Measurements from ENCODE around the gene CYB5D1.

Gene CYB5D1

GRCh38 chr17:7886227-7887037 lies 28.6 kb downstream of the CYB5D1 start:
- intact Hi-C loops (cut with micrococcal nuclease), result loop anchor here (5.0 kb wide), 1 partner anchor 46 kb away; the partner anchor contains the start of genes CNTROB and TRAPPC1
- no peak overlapping the region for H3K4me3 Mint-ChIP-seq
- peaks cover 27% of the 10 kb centered on the region for H3K36me3 Mint-ChIP-seq (ENCODE audit: low read depth)
- H3K27ac Mint-ChIP-seq, result no peak overlapping the region
- H3K4me1 Mint-ChIP-seq (ENCODE audit: low read depth), result no peaks in the 10 kb centered on the region
- no peaks in the 10 kb centered on the region for H3K9me3 Mint-ChIP-seq
- H3K27me3 Mint-ChIP-seq, result no peaks in the 10 kb centered on the region

DNA sequence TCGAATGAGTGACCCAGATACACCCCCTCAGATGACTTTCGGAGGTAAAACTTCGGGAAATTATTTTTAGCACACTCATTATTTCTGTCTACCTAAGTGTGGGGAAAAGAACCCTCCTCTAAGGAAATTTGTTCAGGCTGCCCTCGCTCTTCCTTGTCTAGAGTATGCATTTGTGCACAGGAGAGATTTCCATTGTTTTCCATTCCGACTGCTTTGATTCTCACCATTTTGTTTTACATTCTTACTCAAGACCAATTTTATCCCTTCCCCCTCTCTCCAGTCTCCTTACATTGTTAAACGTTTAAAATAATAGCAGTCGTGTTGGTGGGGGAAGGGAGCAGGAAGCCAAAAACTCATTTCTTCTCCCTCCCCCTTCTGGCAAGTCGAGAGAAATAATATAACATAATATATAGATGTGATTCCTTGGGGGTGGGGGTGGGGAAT lies 29.3 kb downstream of the CYB5D1 start:
- no peak overlapping the region for H3K4me3 Mint-ChIP-seq
- intact Hi-C loops (cut with micrococcal nuclease), result loop anchor here (5.0 kb wide), 1 partner anchor 45 kb away; the partner anchor contains the start of genes CNTROB and TRAPPC1
- H3K4me1 Mint-ChIP-seq (ENCODE audit: low read depth), result peaks cover 3% of the 10 kb centered on the region
- no peaks in the 10 kb centered on the region for H3K27me3 Mint-ChIP-seq
- H3K9me3 Mint-ChIP-seq, result no peaks in the 10 kb centered on the region
- H3K36me3 Mint-ChIP-seq (ENCODE audit: low read depth), result peaks cover 33% of the 10 kb centered on the region
- H3K27ac Mint-ChIP-seq, result no peak overlapping the region

DNA sequence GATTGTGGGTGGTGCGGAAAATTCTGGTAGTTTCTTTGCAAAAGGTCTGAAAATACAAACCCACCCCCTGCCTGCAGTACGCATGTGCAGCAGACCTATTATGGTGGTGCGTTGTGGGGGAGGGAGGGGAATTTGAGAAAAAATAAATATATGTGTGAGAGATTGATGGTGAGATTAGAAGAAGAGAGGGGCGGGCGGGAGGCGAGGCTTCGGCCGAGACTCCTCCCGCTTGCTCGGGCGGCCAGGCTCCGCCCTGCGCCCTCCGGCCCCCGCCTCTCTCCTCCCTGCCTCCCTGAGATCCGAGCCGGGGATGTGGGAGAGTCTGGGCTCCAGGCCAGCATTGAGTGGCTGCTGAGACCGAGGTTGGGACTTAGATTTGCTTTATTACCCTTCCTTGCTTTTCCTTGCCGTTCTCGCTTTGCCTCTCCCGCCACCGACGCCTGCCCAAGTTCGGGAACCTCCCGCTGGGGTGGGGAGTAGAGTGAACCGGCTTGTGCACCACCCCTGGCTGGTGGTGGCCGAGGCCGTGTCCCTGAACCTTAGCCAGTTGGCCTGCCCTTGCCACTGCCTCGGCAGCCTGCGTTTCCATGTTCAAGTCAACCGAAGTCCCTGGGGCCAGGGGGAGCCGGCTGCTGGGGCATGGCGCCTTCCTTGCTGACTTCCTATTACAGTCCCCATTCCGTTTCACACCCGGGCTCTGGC lies 29.8 kb downstream of the CYB5D1 start:
- Mint-ChIP-seq H3K36me3 (ENCODE audit: low read depth) (peaks cover 39% of the 10 kb centered on the region), H3K4me1 (ENCODE audit: low read depth) (peaks cover 5% of the 10 kb centered on the region), H3K27me3 (no peaks in the 10 kb centered on the region), H3K27ac (no peak overlapping the region), H3K9me3 (no peaks in the 10 kb centered on the region), H3K4me3 (no peak overlapping the region)
- intact Hi-C loops (cut with micrococcal nuclease), result loop anchor here (2.0 to 5.0 kb wide), 2 partner anchors 25 to 45 kb away; partner anchors contain the start of genes CNTROB and TRAPPC1

DNA sequence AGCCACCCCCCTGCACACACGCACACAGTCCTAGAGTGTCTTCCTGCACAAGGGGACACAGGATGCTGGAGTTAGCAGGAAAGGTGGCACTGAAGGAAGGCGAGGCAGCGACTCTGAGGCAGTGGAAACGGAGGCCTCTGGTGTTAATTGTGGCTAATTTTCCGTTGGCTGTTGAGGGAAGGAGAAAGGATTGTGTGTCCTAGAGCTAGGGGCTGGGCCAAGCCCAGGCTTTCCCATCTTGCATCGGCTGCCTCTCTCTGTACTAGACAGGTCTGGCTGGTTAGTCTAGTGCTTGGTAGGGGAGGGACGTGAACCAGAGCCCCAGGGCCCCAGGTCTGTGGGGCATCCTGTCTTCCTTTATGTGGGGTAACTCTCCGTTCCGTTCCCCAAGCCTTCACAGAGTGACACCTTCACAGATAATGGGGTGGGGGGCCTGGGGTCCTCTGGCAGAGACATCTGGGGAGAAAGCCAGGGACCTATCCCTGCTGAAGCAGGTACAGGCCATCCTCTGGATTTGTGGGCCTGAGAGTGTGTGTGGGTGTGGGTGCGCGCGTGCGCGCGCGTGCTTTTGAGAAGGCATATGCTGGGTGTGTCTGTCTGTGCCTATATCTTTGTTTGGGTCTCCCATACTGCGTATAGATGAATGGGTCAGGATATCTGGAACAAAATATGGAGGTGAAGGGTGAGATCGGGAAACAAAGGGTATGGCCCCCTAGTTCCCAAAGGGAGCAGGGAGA lies 30.5 kb downstream of the CYB5D1 start, which contains the start of gene CHD3:
TSS of gene CHD3 (plus strand) at position 606 of the 737 bp plus-strand sequence. CDS start 212 bp downstream, outside the sequence.
- Mint-ChIP-seq H3K9me3 (no peaks in the 10 kb centered on the region), H3K4me3 (no peak within 1 kb of the TSS), H3K4me1 (ENCODE audit: low read depth) (peaks cover 5% of the 10 kb centered on the region), H3K27ac (no peak within 1 kb of the TSS), H3K36me3 (ENCODE audit: low read depth) (peaks cover 43% of the 10 kb centered on the region), H3K27me3 (no peaks in the 10 kb centered on the region)
- intact Hi-C loops (cut with micrococcal nuclease), result loop anchor here (2.0 to 5.0 kb wide), 2 partner anchors 26 to 44 kb away; partner anchors contain the start of genes CNTROB and TRAPPC1

- intact Hi-C loops (cut with micrococcal nuclease), result loop anchor here (2.0 to 5.0 kb wide), 2 partner anchors 27 to 43 kb away; partner anchors contain the start of genes CNTROB and TRAPPC1
- no peak overlapping the region for H3K4me3 Mint-ChIP-seq
- no peak overlapping the region for H3K27ac Mint-ChIP-seq
- H3K36me3 Mint-ChIP-seq (ENCODE audit: low read depth), result peaks cover 53% of the 10 kb centered on the region
- H3K4me1 Mint-ChIP-seq (ENCODE audit: low read depth), result peaks cover 6% of the 10 kb centered on the region
- H3K27me3 Mint-ChIP-seq, result no peaks in the 10 kb centered on the region
- H3K9me3 Mint-ChIP-seq, result no peaks in the 10 kb centered on the region
These were observed 31.6 kb downstream of the CYB5D1 start for GRCh38 chr17:7889166-7889955.

- H3K4me1 Mint-ChIP-seq (ENCODE audit: low read depth), result peaks cover 27% of the 10 kb centered on the region
- no peaks in the 10 kb centered on the region for H3K9me3 Mint-ChIP-seq
- H3K4me3 Mint-ChIP-seq, result no peak overlapping the region
- no peak overlapping the region for H3K27ac Mint-ChIP-seq
- H3K27me3 Mint-ChIP-seq, result no peaks in the 10 kb centered on the region
- intact Hi-C loops (cut with micrococcal nuclease), result no loop called here
- H3K36me3 Mint-ChIP-seq (ENCODE audit: low read depth), result peaks cover 87% of the 10 kb centered on the region
These were observed 35.5 kb downstream of the CYB5D1 start for GRCh38 chr17:7893187-7893880.

- Mint-ChIP-seq H3K27me3 (no peaks in the 10 kb centered on the region), H3K27ac (no peak overlapping the region), H3K9me3 (no peaks in the 10 kb centered on the region), H3K36me3 (ENCODE audit: low read depth) (peaks cover 96% of the 10 kb centered on the region), H3K4me1 (ENCODE audit: low read depth) (peaks cover 28% of the 10 kb centered on the region), H3K4me3 (no peak overlapping the region)
- intact Hi-C loops (cut with micrococcal nuclease), result no loop called here
These were observed 36.4 kb downstream of the CYB5D1 start for GRCh38 chr17:7894226-7894625.

DNA sequence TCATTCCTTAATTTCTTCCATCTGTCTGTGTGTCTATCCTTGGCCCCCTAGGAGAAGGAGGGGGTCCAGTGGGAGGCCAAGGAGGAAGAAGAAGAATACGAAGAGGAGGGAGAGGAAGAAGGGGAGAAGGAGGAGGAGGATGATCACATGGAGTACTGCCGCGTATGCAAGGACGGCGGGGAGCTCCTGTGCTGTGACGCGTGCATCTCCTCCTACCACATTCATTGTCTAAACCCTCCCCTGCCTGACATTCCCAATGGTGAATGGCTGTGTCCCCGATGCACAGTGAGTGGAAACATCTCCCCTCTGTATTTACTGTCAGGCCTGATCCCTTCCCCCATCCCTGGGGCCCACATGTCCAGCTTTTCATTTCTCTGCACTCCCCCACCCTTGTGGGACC lies 37.1 kb downstream of the CYB5D1 start:
- no peak overlapping the region for H3K27ac Mint-ChIP-seq
- H3K36me3 Mint-ChIP-seq (ENCODE audit: low read depth), result peaks cover 97% of the 10 kb centered on the region
- peaks cover 28% of the 10 kb centered on the region for H3K4me1 Mint-ChIP-seq (ENCODE audit: low read depth)
- H3K27me3 Mint-ChIP-seq, result no peaks in the 10 kb centered on the region
- H3K4me3 Mint-ChIP-seq, result no peak overlapping the region
- H3K9me3 Mint-ChIP-seq, result no peaks in the 10 kb centered on the region
- intact Hi-C loops (cut with micrococcal nuclease), result loop anchor here (5.0 kb wide), 1 partner anchor 153 kb away; no protein-coding TSS in a partner anchor

GRCh38 chr17:7897090-7897489 lies 39.3 kb downstream of the CYB5D1 start:
- H3K9me3 Mint-ChIP-seq, result no peaks in the 10 kb centered on the region
- peaks cover 25% of the 10 kb centered on the region for H3K4me1 Mint-ChIP-seq (ENCODE audit: low read depth)
- H3K4me3 Mint-ChIP-seq, result no peak overlapping the region
- H3K27ac Mint-ChIP-seq, result no peak overlapping the region
- H3K36me3 Mint-ChIP-seq (ENCODE audit: low read depth), result peaks cover 97% of the 10 kb centered on the region
- no peaks in the 10 kb centered on the region for H3K27me3 Mint-ChIP-seq
- intact Hi-C loops (cut with micrococcal nuclease), result loop anchor here (1.0 to 5.0 kb wide), 3 partner anchors 35 to 155 kb away; no protein-coding TSS in a partner anchor

DNA sequence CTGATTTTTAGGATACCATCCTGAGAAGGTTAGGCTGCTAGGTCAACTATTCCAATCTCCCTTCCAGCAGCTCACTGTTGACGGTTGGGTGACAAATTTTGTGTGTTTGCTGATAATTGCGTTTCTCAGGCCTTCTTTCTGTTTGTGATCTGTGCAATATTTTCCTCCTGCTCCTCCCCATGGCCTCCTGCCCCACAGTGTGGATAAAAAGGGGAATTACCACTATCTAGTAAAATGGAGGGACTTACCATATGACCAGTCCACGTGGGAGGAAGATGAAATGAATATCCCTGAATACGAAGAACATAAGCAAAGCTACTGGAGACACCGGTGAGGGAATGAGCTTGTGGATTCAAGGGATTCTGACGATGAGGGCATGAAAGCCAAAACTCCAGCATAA lies 40.0 kb downstream of the CYB5D1 start:
- H3K9me3 Mint-ChIP-seq, result no peaks in the 10 kb centered on the region
- H3K4me3 Mint-ChIP-seq, result no peak overlapping the region
- peaks cover 98% of the 10 kb centered on the region for H3K36me3 Mint-ChIP-seq (ENCODE audit: low read depth)
- H3K27ac Mint-ChIP-seq, result peak overlapping the region; percentile 68
- intact Hi-C loops (cut with micrococcal nuclease), result loop anchor here (1.0 to 5.0 kb wide), 3 partner anchors 35 to 155 kb away; no protein-coding TSS in a partner anchor
- peaks cover 23% of the 10 kb centered on the region for H3K4me1 Mint-ChIP-seq (ENCODE audit: low read depth)
- H3K27me3 Mint-ChIP-seq, result no peaks in the 10 kb centered on the region

GRCh38 chr17:7903154-7904103 lies 45.6 kb downstream of the CYB5D1 start:
- H3K36me3 Mint-ChIP-seq (ENCODE audit: low read depth), result peaks cover 100% of the 10 kb centered on the region
- intact Hi-C loops (cut with micrococcal nuclease), result no loop called here
- no peak overlapping the region for H3K27ac Mint-ChIP-seq
- H3K9me3 Mint-ChIP-seq, result no peaks in the 10 kb centered on the region
- H3K27me3 Mint-ChIP-seq, result no peaks in the 10 kb centered on the region
- no peak overlapping the region for H3K4me3 Mint-ChIP-seq
- no peaks in the 10 kb centered on the region for H3K4me1 Mint-ChIP-seq (ENCODE audit: low read depth)

Data from dendritic cell treated with granulocyte-macrophage colony-stimulating factor and Interleukin-4, amounts not matched to agents 40 ng/mL and 50 ng/mL, for 4 days (primary cell).